PFSK-1 (cell line): Measurements from ENCODE around the gene POLR3A.

Experiments used
- FOXP2 ChIP-seq: optimal IDR thresholded peaks from 2 replicates; pipeline ENCODE3; 2011; ENCODE audit warnings: borderline replicate concordance, control low read depth, inconsistent platforms; ENCODE audit not compliant: insufficient read depth; ENCODE audit errors: extremely low read length, extremely low read depth
- POLR2AphosphoS5 ChIP-seq: IDR thresholded peaks from 2 replicates; pipeline ENCODE4 v1.6.1; 2012; ENCODE audit warnings: low read depth, mild to moderate bottlenecking, control low read depth, low read length, moderate library complexity
- SIN3A ChIP-seq: IDR thresholded peaks from 2 replicates; pipeline ENCODE4 v1.6.1; 2012; ENCODE audit warnings: mild to moderate bottlenecking, low read length, moderate library complexity, borderline replicate concordance; ENCODE audit not compliant: insufficient read depth
- TAF1 ChIP-seq: IDR thresholded peaks from 2 replicates; pipeline ENCODE4 v1.6.1; 2012; ENCODE audit warnings: low read length, control low read depth, borderline replicate concordance; ENCODE audit not compliant: insufficient read depth
- TF ChIP-seq, protein P1 (sequence below), 2 experiments: IDR thresholded peaks; 2 replicates each; pipeline versions ENCODE4 v1.6.1 to v1.8.0; 2011 to 2012; ENCODE audit warnings: low read depth in 2 of 2, low read length in 2 of 2, control low read depth in 1 of 2, inconsistent platforms in 1 of 2, mild to moderate bottlenecking in 1 of 2, moderate library complexity in 1 of 2; ENCODE audit not compliant: insufficient read depth in 1 of 2

Gene POLR3A

DNA sequence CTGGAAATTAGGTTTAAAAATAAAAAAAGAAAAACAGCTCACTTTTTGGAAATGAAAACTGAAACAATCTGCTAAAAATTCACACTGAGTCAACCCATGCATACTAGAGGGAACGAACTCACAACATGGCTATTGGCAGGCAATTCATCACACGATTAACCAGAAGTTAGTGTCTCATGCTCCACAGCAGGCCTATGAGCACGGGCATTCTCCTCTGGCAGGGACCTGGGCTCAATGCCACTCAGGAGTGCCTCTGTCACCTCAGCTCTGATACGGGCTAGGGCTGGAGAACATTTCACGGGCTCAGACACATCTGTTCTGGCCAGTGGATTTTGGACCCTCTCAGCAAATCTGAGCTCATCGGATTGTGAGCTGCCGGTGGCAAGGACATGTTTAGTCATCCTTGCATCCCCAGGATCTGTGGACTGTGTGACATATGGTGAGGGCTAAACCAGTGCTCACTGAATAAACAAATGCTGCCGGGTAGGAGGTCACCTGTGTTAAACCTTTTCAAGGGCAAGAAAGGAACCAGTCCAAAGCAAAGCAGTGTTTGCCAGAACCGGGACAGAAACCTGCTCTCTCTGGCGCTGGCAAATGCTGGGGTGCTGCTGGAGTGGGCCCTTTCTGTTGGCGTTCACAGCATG, 40.1 kb downstream of the POLR3A start:
- TF ChIP-seq FOXP2 (no peak), TAF1 (no peak), SIN3A (no peak), POLR2AphosphoS5 (no peak)
- TF ChIP-seq, protein P1, sequence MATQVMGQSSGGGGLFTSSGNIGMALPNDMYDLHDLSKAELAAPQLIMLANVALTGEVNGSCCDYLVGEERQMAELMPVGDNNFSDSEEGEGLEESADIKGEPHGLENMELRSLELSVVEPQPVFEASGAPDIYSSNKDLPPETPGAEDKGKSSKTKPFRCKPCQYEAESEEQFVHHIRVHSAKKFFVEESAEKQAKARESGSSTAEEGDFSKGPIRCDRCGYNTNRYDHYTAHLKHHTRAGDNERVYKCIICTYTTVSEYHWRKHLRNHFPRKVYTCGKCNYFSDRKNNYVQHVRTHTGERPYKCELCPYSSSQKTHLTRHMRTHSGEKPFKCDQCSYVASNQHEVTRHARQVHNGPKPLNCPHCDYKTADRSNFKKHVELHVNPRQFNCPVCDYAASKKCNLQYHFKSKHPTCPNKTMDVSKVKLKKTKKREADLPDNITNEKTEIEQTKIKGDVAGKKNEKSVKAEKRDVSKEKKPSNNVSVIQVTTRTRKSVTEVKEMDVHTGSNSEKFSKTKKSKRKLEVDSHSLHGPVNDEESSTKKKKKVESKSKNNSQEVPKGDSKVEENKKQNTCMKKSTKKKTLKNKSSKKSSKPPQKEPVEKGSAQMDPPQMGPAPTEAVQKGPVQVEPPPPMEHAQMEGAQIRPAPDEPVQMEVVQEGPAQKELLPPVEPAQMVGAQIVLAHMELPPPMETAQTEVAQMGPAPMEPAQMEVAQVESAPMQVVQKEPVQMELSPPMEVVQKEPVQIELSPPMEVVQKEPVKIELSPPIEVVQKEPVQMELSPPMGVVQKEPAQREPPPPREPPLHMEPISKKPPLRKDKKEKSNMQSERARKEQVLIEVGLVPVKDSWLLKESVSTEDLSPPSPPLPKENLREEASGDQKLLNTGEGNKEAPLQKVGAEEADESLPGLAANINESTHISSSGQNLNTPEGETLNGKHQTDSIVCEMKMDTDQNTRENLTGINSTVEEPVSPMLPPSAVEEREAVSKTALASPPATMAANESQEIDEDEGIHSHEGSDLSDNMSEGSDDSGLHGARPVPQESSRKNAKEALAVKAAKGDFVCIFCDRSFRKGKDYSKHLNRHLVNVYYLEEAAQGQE (IDR thresholded peaks at IDR 0.05; ENCODE audit: insufficient read depth in 1 of 2, low read depth in 2 of 2, low read length in 2 of 2): no peak

DNA sequence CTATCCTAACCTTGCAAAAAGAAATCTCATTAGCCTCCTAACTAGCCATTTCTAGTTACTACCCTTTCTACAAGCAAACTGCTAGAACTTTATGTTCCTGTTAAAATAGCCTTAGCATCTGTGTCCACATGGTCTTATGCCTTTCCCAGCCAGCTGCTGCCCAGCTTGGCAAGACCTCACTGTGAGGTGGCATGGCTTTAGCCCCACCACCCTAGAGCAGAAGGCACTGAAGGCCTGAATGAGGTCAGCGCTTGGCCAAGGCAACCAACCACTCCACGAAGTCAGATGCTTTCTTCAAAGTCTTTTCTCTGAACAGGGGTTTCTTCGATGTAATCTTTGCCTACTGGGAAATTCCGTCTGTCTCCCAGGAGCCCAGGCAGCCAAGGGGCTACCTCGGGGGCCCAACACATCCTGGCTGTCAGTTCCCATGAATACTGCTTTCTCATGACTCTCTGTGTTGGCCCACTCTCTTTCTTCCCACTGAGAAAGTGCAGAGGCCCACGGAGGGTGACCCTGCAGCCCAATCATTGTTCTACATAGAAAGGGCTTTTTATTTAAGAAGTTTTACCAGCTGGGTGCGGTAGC, 41.6 kb downstream of the POLR3A start:
- no peak for TF ChIP-seq SIN3A
- TF ChIP-seq, protein P1 (IDR thresholded peaks at IDR 0.05; ENCODE audit: insufficient read depth in 1 of 2, low read depth in 2 of 2, low read length in 2 of 2): no peak

DNA sequence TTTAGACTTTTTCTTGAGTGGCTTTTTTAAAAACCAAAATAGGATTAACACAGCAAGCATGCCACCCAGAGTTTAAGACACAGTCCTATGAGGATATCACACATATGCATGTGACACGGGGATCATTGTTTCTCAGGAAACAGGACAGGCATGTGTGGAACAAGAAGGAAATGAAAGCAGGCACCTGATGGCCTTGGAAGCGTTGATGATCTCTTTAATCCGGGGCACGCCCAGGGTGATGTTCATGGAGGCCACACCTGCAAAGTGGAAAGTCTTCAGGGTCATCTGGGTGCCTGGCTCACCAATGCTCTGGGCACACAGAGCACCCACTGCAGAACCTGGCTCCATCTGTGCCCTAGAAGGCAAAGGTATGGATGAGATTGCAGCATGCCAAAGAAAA, 44.3 kb downstream of the POLR3A start:
- no peak for TF ChIP-seq TAF1

DNA sequence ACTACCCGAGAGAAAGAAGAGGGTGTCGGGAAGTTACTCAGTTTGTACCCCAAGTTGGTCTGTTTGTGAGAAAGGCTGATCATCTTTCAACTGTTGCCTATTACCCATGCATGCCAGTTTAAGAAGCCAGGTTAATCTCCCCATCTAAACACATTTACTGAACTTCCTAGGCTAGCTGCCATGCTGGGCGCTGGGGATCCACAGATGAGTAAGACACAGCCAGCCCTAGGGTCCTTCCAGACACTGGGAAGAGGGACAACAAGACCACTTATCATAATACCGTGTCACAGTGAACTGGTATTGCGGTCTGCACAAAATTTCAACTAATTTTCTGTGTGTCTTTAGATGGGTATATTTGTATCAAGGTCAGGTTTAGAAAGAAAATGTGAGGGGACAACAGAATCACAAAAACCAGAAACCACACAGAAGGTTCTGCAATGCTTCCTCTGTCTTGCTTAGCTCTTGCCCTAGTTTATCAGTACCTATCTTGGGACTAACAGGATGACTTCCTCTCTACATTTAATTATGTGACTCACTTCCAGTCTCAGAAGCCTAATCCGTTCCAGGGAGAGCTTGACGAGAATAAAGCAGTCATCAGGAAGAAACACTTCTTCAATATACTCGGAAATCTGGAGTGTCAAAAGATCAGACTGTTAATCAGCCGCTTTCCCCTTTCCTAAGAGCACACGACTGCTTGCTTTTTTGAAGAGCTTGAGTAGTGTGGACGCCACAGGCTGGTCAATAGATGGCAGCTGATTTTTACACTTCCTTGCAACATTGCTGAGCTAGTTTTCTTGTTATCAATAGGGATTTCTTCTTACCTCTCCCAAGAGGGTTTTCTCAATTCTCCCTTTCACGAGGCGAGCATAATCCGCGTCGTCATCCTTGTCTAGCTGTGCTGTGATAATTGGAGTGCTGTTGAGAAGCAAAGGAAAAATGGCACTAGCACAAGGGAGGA, 45.7 kb downstream of the POLR3A start:
- TF ChIP-seq, protein P1 (IDR thresholded peaks at IDR 0.05; ENCODE audit: insufficient read depth in 1 of 2, low read depth in 2 of 2, low read length in 2 of 2): peak in 1 of 2 experiments; percentile 53; a peak in 1 of 4 replicates
- no peak for TF ChIP-seq POLR2AphosphoS5

DNA sequence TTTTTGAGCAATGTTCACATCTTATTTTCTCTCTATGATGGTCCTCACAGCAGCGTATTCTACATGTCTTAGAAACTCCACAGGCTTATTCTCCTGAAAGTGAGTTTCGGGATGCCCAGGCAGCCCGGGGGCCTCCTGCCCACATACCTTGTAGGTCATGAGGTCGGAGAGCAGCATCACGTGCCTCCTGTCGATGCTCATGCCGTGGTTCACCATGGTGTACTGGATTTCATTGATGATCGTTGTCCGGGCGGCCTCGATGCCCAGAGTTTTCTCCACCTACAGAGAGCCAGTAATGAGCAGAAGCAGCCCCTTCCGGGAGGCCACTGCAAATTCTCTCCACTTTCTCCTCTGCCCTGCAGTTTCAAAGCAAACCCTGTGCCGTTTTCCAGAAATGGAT, 48.0 kb downstream of the POLR3A start:
- TF ChIP-seq, protein P1 (IDR thresholded peaks at IDR 0.05; ENCODE audit: insufficient read depth in 1 of 2, low read depth in 2 of 2, low read length in 2 of 2): no peak
